ENCODE measurements around the gene MCM8. TPM values are rescaled to one million over a fixed set of nuclear protein-coding genes. Genes with fewer than 3 reads are reported as not detected.

Gene MCM8
- total RNA-seq, 1 experiment from 2014 or later = 20.6 TPM

DNA sequence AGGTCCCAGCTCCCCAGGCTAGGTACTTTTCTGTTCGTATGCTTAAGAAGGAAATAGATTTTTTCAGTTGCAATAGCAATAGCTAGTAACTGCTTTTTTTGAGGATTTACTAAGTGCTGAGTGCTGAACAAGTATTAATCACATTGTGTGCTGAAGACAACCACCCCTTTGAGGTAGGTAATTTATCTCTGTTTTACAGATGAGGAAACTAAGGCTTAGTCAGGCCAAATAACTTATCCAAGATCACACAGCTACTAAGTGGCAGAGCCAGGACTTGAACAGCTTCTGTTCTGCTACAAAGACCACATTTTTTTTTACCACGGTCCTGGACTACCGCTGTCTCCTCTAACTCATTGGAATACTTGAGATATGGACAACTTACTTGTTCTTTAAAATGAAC lies 63.6 kb downstream of the MCM8 start:
- intact Hi-C loops (cut with micrococcal nuclease; ENCODE audit: unreplicated experiment) = no loop called here
- Mint-ChIP-seq H3K4me3 (ENCODE audit: low read depth, unreplicated experiment) (no peak overlapping the region), H3K4me1 (ENCODE audit: low read depth, unreplicated experiment) (peaks cover 8% of the 10 kb centered on the region), H3K27ac (ENCODE audit: unreplicated experiment) (no peak overlapping the region), H3K27me3 (ENCODE audit: unreplicated experiment) (no peaks in the 10 kb centered on the region), H3K9me3 (ENCODE audit: low read depth, unreplicated experiment) (no peaks in the 10 kb centered on the region), H3K36me3 (ENCODE audit: insufficient read depth, unreplicated experiment) (peaks cover 13% of the 10 kb centered on the region)
- DNase-seq = no peak
- CTCF ChIA-PET = no interaction called here
- TF ChIP-seq, protein P1, sequence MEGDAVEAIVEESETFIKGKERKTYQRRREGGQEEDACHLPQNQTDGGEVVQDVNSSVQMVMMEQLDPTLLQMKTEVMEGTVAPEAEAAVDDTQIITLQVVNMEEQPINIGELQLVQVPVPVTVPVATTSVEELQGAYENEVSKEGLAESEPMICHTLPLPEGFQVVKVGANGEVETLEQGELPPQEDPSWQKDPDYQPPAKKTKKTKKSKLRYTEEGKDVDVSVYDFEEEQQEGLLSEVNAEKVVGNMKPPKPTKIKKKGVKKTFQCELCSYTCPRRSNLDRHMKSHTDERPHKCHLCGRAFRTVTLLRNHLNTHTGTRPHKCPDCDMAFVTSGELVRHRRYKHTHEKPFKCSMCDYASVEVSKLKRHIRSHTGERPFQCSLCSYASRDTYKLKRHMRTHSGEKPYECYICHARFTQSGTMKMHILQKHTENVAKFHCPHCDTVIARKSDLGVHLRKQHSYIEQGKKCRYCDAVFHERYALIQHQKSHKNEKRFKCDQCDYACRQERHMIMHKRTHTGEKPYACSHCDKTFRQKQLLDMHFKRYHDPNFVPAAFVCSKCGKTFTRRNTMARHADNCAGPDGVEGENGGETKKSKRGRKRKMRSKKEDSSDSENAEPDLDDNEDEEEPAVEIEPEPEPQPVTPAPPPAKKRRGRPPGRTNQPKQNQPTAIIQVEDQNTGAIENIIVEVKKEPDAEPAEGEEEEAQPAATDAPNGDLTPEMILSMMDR (IDR thresholded peaks at IDR 0.05; ENCODE audit: unreplicated experiment) = no peak
- no TSS peak for BruUV-seq (replicated peaks)

GRCh38 chr20:6014957-6015356 lies 64.5 kb downstream of the MCM8 start:
- intact Hi-C loops (cut with micrococcal nuclease; ENCODE audit: unreplicated experiment) = no loop called here

GRCh38 chr20:6017467-6017866 lies 67.0 kb downstream of the MCM8 start:
- TF ChIP-seq, protein P1 (IDR thresholded peaks at IDR 0.05; ENCODE audit: unreplicated experiment) = no peak
- no peak overlapping the region for H3K4me3 Mint-ChIP-seq (ENCODE audit: low read depth, unreplicated experiment)
- DNase-seq = no peak
- H3K36me3 Mint-ChIP-seq (ENCODE audit: insufficient read depth, unreplicated experiment) = peaks cover 13% of the 10 kb centered on the region
- H3K27me3 Mint-ChIP-seq (ENCODE audit: unreplicated experiment) = no peaks in the 10 kb centered on the region
- BruUV-seq (replicated peaks) = no TSS peak
- peaks cover 3% of the 10 kb centered on the region for H3K4me1 Mint-ChIP-seq (ENCODE audit: low read depth, unreplicated experiment)
- no peak overlapping the region for H3K27ac Mint-ChIP-seq (ENCODE audit: unreplicated experiment)
- H3K9me3 Mint-ChIP-seq (ENCODE audit: low read depth, unreplicated experiment) = no peaks in the 10 kb centered on the region
- CTCF ChIA-PET = interaction anchor here (0.5 kb wide), 1 partner anchor 538 kb away, joined by 3 read pairs; no protein-coding TSS in a partner anchor
- intact Hi-C loops (cut with micrococcal nuclease; ENCODE audit: unreplicated experiment) = no loop called here

More at GRCh38 chr20:6014957-6015356, 64.5 kb downstream of the MCM8 start:
- TF ChIP-seq, protein P1 (IDR thresholded peaks at IDR 0.05; ENCODE audit: unreplicated experiment) = no peak
- H3K27me3 Mint-ChIP-seq (ENCODE audit: unreplicated experiment) = no peaks in the 10 kb centered on the region
- no peak for DNase-seq
- CTCF ChIA-PET = interaction anchor here (0.6 kb wide), 1 partner anchor 198 kb away, joined by 3 read pairs; no protein-coding TSS in a partner anchor
- H3K36me3 Mint-ChIP-seq (ENCODE audit: insufficient read depth, unreplicated experiment) = peaks cover 16% of the 10 kb centered on the region
- peaks cover 8% of the 10 kb centered on the region for H3K4me1 Mint-ChIP-seq (ENCODE audit: low read depth, unreplicated experiment)
- H3K9me3 Mint-ChIP-seq (ENCODE audit: low read depth, unreplicated experiment) = no peaks in the 10 kb centered on the region
- H3K27ac Mint-ChIP-seq (ENCODE audit: unreplicated experiment) = no peak overlapping the region
- H3K4me3 Mint-ChIP-seq (ENCODE audit: low read depth, unreplicated experiment) = no peak overlapping the region
- no TSS peak for BruUV-seq (replicated peaks)

DNA sequence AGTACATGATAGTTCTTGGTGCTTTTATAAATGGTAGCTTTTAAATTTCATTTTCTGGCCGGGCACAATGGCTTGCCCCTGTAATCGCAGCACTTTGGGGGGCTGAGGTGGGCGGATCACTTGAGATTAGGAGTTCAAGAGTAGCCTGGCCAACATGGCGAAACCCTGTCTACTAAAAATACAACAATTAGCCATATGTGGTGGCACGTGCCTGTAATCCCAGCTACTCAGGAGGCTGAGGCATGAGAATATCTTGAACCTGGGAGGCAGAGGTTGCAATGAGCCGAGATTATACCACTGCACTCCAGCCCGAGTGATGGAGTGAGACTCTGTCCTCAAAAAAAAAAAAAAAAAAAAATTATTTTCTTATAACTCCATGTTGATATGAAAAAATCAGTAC lies 67.4 kb downstream of the MCM8 start:
- intact Hi-C loops (cut with micrococcal nuclease; ENCODE audit: unreplicated experiment) = no loop called here
- no peak for DNase-seq

More for the DNA sequence above, 67.4 kb downstream of the MCM8 start:
- no peaks in the 10 kb centered on the region for H3K4me1 Mint-ChIP-seq (ENCODE audit: low read depth, unreplicated experiment)
- no peaks in the 10 kb centered on the region for H3K27me3 Mint-ChIP-seq (ENCODE audit: unreplicated experiment)
- H3K36me3 Mint-ChIP-seq (ENCODE audit: insufficient read depth, unreplicated experiment) = peaks cover 13% of the 10 kb centered on the region
- CTCF ChIA-PET = no interaction called here
- H3K4me3 Mint-ChIP-seq (ENCODE audit: low read depth, unreplicated experiment) = no peak overlapping the region
- BruUV-seq (replicated peaks) = no TSS peak
- TF ChIP-seq, protein P1 (IDR thresholded peaks at IDR 0.05; ENCODE audit: unreplicated experiment) = no peak
- H3K27ac Mint-ChIP-seq (ENCODE audit: unreplicated experiment) = no peak overlapping the region
- H3K9me3 Mint-ChIP-seq (ENCODE audit: low read depth, unreplicated experiment) = no peaks in the 10 kb centered on the region
